ENCODE results near the gene ASAP2. TPM values are rescaled to one million over a fixed set of nuclear protein-coding genes. Genes with fewer than 3 reads are reported as not detected.

ASAP2 gene
- polyA plus RNA-seq, 1 donor from 2014 or later, result 41.0 TPM

- Histone ChIP-seq H3K9me3 (ENCODE audit: low read length) (no peaks in the 10 kb centered on the region), H3K79me2 (replicated peaks; ENCODE audit: insufficient read depth, low read length) (peaks cover 4% of the 10 kb centered on the region), H3K4me2 (ENCODE audit: low read length) (no peak overlapping the region), H3K27me3 (ENCODE audit: insufficient read depth, low read depth, low read length) (no peaks in the 10 kb centered on the region), H3K27ac (ENCODE audit: low read length) (no peak overlapping the region), H3K9me2 (ENCODE audit: insufficient read depth, low read length) (no peaks in the 10 kb centered on the region), H3F3A (ENCODE audit: insufficient read depth, low read length, poor library complexity, severe bottlenecking) (no peaks in the 10 kb centered on the region), H3K9ac (ENCODE audit: low read length) (no peak overlapping the region), H3K36me3 (ENCODE audit: insufficient read depth, low read length) (no peaks in the 10 kb centered on the region), H2AFZ (ENCODE audit: low read depth, low read length) (no peak overlapping the region), H3K4me3 (ENCODE audit: low read length) (no peak overlapping the region), H4K20me1 (ENCODE audit: insufficient read depth) (no peaks in the 10 kb centered on the region)
- no peak for TF ChIP-seq MXI1 (conservative IDR thresholded peaks at IDR 0.05; ENCODE audit: poor library complexity, severe bottlenecking)
- TF ChIP-seq REST (IDR thresholded peaks at IDR 0.05; ENCODE audit: borderline replicate concordance), result no peak
- TF ChIP-seq RAD21 (conservative IDR thresholded peaks at IDR 0.05), result no peak
- TF ChIP-seq EZH2 (IDR thresholded peaks at IDR 0.05; ENCODE audit: borderline replicate concordance, insufficient read depth, low read length, poor library complexity, severe bottlenecking), result no peak
- no peak for TF ChIP-seq POLR2AphosphoS5 (IDR thresholded peaks at IDR 0.05)
- no peak for TF ChIP-seq CTCF (IDR thresholded peaks at IDR 0.05; ENCODE audit: poor library complexity, severe bottlenecking)
- TF ChIP-seq EP300 (conservative IDR thresholded peaks at IDR 0.05; ENCODE audit: poor library complexity, severe bottlenecking), result no peak
- TF ChIP-seq TAF1 (IDR thresholded peaks at IDR 0.05; ENCODE audit: low read depth), result no peak
- TF ChIP-seq SMC3 (conservative IDR thresholded peaks at IDR 0.05; ENCODE audit: poor library complexity), result no peak
Observed at GRCh38 chr2:9292426-9292825, 85.8 kb downstream of the ASAP2 start.

- Histone ChIP-seq H4K20me1 (ENCODE audit: insufficient read depth) (no peaks in the 10 kb centered on the region), H2AFZ (ENCODE audit: low read depth, low read length) (no peak overlapping the region), H3K9me3 (ENCODE audit: low read length) (no peaks in the 10 kb centered on the region)
Observed at GRCh38 chr2:9294764-9295163, 88.2 kb downstream of the ASAP2 start.

More at GRCh38 chr2:9294764-9295163, 88.2 kb downstream of the ASAP2 start:
- H3K36me3 ChIP-seq (ENCODE audit: insufficient read depth, low read length), result no peaks in the 10 kb centered on the region
- no peak overlapping the region for H3K27ac ChIP-seq (ENCODE audit: low read length)
- no peaks in the 10 kb centered on the region for H3K27me3 ChIP-seq (ENCODE audit: insufficient read depth, low read depth, low read length)
- TF ChIP-seq MXI1 (conservative IDR thresholded peaks at IDR 0.05; ENCODE audit: poor library complexity, severe bottlenecking), result no peak
- TF ChIP-seq SMC3 (conservative IDR thresholded peaks at IDR 0.05; ENCODE audit: poor library complexity), result no peak
- no peak for TF ChIP-seq RAD21 (conservative IDR thresholded peaks at IDR 0.05)
- TF ChIP-seq POLR2AphosphoS5 (IDR thresholded peaks at IDR 0.05), result no peak
- TF ChIP-seq REST (IDR thresholded peaks at IDR 0.05; ENCODE audit: borderline replicate concordance), result no peak
- no peak for TF ChIP-seq EP300 (conservative IDR thresholded peaks at IDR 0.05; ENCODE audit: poor library complexity, severe bottlenecking)
- no peak for TF ChIP-seq TAF1 (IDR thresholded peaks at IDR 0.05; ENCODE audit: low read depth)
- no peaks in the 10 kb centered on the region for H3K9me2 ChIP-seq (ENCODE audit: insufficient read depth, low read length)
- H3K79me2 ChIP-seq (replicated peaks; ENCODE audit: insufficient read depth, low read length), result peaks cover 4% of the 10 kb centered on the region
- H3F3A ChIP-seq (ENCODE audit: insufficient read depth, low read length, poor library complexity, severe bottlenecking), result no peaks in the 10 kb centered on the region
- no peak overlapping the region for H3K9ac ChIP-seq (ENCODE audit: low read length)
- H3K4me2 ChIP-seq (ENCODE audit: low read length), result no peak overlapping the region
- H3K4me3 ChIP-seq (ENCODE audit: low read length), result no peak overlapping the region
